Choroid plexus epithelial cell (primary cell): ENCODE data around the gene BCL11B.

Experiments
- DNase-seq: peaks from one replicate; pipeline ENCODE4 v3.0.0-alpha.2; 2010; ENCODE audit warnings: low read depth
- H3K4me3 ChIP-seq: 2 replicates; pipeline ENCODE4 v1.5.1; 2011; ENCODE audit warnings: low read depth, mild to moderate bottlenecking, control low read depth, low read length, moderate library complexity
- CTCF ChIP-seq: conservative IDR thresholded peaks from 2 replicates; pipeline ENCODE4 v1.5.1; 2011; ENCODE audit warnings: low read depth, mild to moderate bottlenecking, control low read depth, inconsistent platforms, low read length, moderate library complexity

Gene BCL11B

GRCh38 chr14:99235582-99236320 is 36.2 kb downstream of the BCL11B start:
- no peak overlapping the region for H3K4me3 ChIP-seq
- TF ChIP-seq CTCF = no peak
- no peak for DNase-seq

GRCh38 chr14:99234961-99235571 is 36.9 kb downstream of the BCL11B start:
- no peak for DNase-seq
- no peak for TF ChIP-seq CTCF
- no peak overlapping the region for H3K4me3 ChIP-seq

GRCh38 chr14:99234355-99234754 is 37.6 kb downstream of the BCL11B start:
- H3K4me3 ChIP-seq = no peak overlapping the region
- no peak for TF ChIP-seq CTCF
- no peak for DNase-seq

GRCh38 chr14:99233222-99234035 is 38.6 kb downstream of the BCL11B start:
- DNase-seq = no peak
- no peak overlapping the region for H3K4me3 ChIP-seq
- no peak for TF ChIP-seq CTCF

GRCh38 chr14:99232714-99233214 is 39.2 kb downstream of the BCL11B start:
- H3K4me3 ChIP-seq = no peak overlapping the region
- TF ChIP-seq CTCF = no peak
- DNase-seq = no peak

- DNase-seq = no peak
- no peak for TF ChIP-seq CTCF
- no peak overlapping the region for H3K4me3 ChIP-seq
Measured at GRCh38 chr14:99231850-99232713, 39.9 kb downstream of the BCL11B start.
